Measurements from ENCODE around the gene CLMP.

CLMP gene

GRCh38 chr11:123168955-123169484, 26.0 kb downstream of the CLMP start:
- H3K4me3 ChIP-seq (ENCODE audit: low read length): no peak overlapping the region
- DNase-seq (ENCODE audit: low read depth, low spot score): no peak
- H3K36me3 ChIP-seq (ENCODE audit: control insufficient read depth, insufficient read depth, low read length): no peaks in the 10 kb centered on the region
- WGBS (ENCODE audit: insufficient coverage, insufficient read length): no CpG with 5 or more reads among the region's 3 CpGs
- no peak overlapping the region for H3K27ac ChIP-seq (ENCODE audit: low read length)
- H3K27me3 ChIP-seq (ENCODE audit: control insufficient read depth, insufficient read depth, low read length): no peaks in the 10 kb centered on the region
- H3K9me3 ChIP-seq (ENCODE audit: control insufficient read depth, insufficient read depth, low read length): no peaks in the 10 kb centered on the region
- no peaks in the 10 kb centered on the region; the same call in 1 of the 2 replicates for H3K4me1 ChIP-seq (ENCODE audit: control insufficient read depth, insufficient read depth, low read length)

DNA sequence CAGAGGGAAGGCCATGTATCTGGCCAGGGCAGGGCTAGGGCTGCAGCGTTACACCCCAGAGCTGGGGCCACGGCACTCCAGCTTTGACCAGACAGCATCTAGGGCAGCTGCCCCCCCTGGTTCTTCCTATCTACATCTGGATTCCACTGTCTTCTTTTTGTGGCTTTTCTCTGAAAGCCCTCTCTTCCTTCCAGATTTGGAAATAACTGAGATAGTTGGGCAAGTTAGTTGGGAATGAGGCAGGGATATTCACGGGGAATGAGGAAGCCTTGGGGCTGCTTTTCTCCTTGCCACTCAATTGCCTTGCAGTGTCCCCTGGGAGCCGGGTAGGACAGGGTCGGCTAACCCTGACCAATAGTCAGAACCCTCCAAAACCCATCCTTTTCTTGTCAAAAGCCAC, 26.8 kb downstream of the CLMP start:
- H3K27me3 ChIP-seq (ENCODE audit: control insufficient read depth, insufficient read depth, low read length): no peaks in the 10 kb centered on the region
- no peak for DNase-seq (ENCODE audit: low read depth, low spot score)
- no peaks in the 10 kb centered on the region for H3K9me3 ChIP-seq (ENCODE audit: control insufficient read depth, insufficient read depth, low read length)
- WGBS (ENCODE audit: insufficient coverage, insufficient read length): no CpG with 5 or more reads among the region's 5 CpGs
- no peak overlapping the region for H3K27ac ChIP-seq (ENCODE audit: low read length)
- H3K4me1 ChIP-seq (ENCODE audit: control insufficient read depth, insufficient read depth, low read length): no peaks in the 10 kb centered on the region; the same call in 1 of the 2 replicates
- H3K4me3 ChIP-seq (ENCODE audit: low read length): no peak overlapping the region
- no peaks in the 10 kb centered on the region for H3K36me3 ChIP-seq (ENCODE audit: control insufficient read depth, insufficient read depth, low read length)

DNA sequence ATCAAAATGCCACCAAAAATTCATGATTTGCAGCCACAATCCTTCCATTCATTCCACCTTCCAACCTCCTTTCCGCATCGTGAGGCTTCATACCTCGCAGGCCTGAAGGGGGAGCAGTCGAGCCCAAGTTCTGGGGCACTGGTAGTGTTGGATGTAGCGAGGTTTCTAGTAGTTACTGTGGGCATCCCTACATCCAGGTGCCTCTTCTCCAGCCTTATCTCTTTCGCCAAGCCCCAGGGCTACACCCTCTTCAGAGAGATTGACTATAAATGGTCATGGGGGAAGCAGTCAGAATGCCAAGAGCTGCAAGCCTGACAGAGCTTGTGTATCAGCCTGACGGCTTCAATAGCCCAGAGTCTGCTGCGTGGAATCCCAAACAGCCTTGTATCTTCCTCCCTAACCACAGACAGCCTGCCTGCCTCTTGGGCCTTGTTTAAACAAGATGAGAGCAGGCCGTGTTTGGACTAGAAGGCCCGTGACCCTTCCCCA, 28.9 kb downstream of the CLMP start:
- Histone ChIP-seq H3K27me3 (ENCODE audit: control insufficient read depth, insufficient read depth, low read length) (no peaks in the 10 kb centered on the region), H3K4me1 (ENCODE audit: control insufficient read depth, insufficient read depth, low read length) (no peaks in the 10 kb centered on the region; the same call in 1 of the 2 replicates), H3K9me3 (ENCODE audit: control insufficient read depth, insufficient read depth, low read length) (no peaks in the 10 kb centered on the region), H3K4me3 (ENCODE audit: low read length) (no peak overlapping the region), H3K36me3 (ENCODE audit: control insufficient read depth, insufficient read depth, low read length) (no peaks in the 10 kb centered on the region), H3K27ac (ENCODE audit: low read length) (no peak overlapping the region)
- WGBS (ENCODE audit: insufficient coverage, insufficient read length): no CpG with 5 or more reads among the region's 10 CpGs
- DNase-seq (ENCODE audit: low read depth, low spot score): peak; percentile 57

- no peaks in the 10 kb centered on the region for H3K27me3 ChIP-seq (ENCODE audit: control insufficient read depth, insufficient read depth, low read length)
- no peaks in the 10 kb centered on the region for H3K36me3 ChIP-seq (ENCODE audit: control insufficient read depth, insufficient read depth, low read length)
- DNase-seq (ENCODE audit: low read depth, low spot score): no peak
- H3K4me3 ChIP-seq (ENCODE audit: low read length): no peak overlapping the region
- no peaks in the 10 kb centered on the region for H3K9me3 ChIP-seq (ENCODE audit: control insufficient read depth, insufficient read depth, low read length)
- no peaks in the 10 kb centered on the region; the same call in 1 of the 2 replicates for H3K4me1 ChIP-seq (ENCODE audit: control insufficient read depth, insufficient read depth, low read length)
- no peak overlapping the region for H3K27ac ChIP-seq (ENCODE audit: low read length)
- WGBS (ENCODE audit: insufficient coverage, insufficient read length): no CpG with 5 or more reads among the region's 7 CpGs
Measured at GRCh38 chr11:123164732-123165450, 30.2 kb downstream of the CLMP start.

- no CpG with 5 or more reads among the region's 4 CpGs for WGBS (ENCODE audit: insufficient coverage, insufficient read length)
- Histone ChIP-seq H3K27ac (ENCODE audit: low read length) (no peak overlapping the region), H3K27me3 (ENCODE audit: control insufficient read depth, insufficient read depth, low read length) (no peaks in the 10 kb centered on the region), H3K4me1 (ENCODE audit: control insufficient read depth, insufficient read depth, low read length) (no peaks in the 10 kb centered on the region; the same call in 1 of the 2 replicates), H3K9me3 (ENCODE audit: control insufficient read depth, insufficient read depth, low read length) (no peaks in the 10 kb centered on the region), H3K4me3 (ENCODE audit: low read length) (no peak overlapping the region), H3K36me3 (ENCODE audit: control insufficient read depth, insufficient read depth, low read length) (no peaks in the 10 kb centered on the region)
- no peak for DNase-seq (ENCODE audit: low read depth, low spot score)
Measured at GRCh38 chr11:123163621-123164020, 31.4 kb downstream of the CLMP start.

DNA sequence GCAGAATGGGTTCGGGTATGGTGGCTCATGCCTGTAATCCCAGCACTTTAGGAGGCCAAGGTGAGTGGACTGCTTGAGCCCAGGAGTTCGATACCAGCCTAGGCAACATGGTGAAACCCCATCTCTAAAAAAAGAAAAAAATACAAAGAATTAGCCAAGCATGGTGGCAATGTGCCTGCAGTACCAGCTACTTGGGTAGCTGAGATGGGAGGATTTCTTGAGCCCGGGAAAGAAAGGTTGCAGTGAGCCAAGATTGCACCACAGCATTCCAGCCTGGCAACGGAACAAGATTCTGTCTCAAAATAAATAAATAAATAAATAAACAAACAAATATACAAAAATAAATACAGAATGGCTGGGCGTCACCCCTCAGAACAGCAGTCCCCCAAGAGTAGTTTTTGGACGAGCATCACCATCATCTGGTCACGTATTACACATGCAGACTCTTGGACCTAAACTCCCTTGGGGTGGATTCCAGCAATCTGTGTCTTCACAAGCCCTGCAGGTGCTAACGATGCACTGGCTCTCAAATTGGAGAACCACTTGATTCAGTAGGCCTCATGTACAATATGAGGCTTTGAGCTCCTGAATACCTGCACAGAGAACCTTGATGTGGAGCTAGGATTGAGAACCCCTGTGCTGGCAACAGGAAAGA, 33.5 kb downstream of the CLMP start:
- Histone ChIP-seq H3K27ac (ENCODE audit: low read length) (no peak overlapping the region), H3K4me1 (ENCODE audit: control insufficient read depth, insufficient read depth, low read length) (no peaks in the 10 kb centered on the region; the same call in 1 of the 2 replicates), H3K27me3 (ENCODE audit: control insufficient read depth, insufficient read depth, low read length) (no peaks in the 10 kb centered on the region), H3K36me3 (ENCODE audit: control insufficient read depth, insufficient read depth, low read length) (no peaks in the 10 kb centered on the region), H3K4me3 (ENCODE audit: low read length) (no peak overlapping the region), H3K9me3 (ENCODE audit: control insufficient read depth, insufficient read depth, low read length) (no peaks in the 10 kb centered on the region)
- no peak for DNase-seq (ENCODE audit: low read depth, low spot score)
- no CpG with 5 or more reads among the region's 8 CpGs for WGBS (ENCODE audit: insufficient coverage, insufficient read length)

DNA sequence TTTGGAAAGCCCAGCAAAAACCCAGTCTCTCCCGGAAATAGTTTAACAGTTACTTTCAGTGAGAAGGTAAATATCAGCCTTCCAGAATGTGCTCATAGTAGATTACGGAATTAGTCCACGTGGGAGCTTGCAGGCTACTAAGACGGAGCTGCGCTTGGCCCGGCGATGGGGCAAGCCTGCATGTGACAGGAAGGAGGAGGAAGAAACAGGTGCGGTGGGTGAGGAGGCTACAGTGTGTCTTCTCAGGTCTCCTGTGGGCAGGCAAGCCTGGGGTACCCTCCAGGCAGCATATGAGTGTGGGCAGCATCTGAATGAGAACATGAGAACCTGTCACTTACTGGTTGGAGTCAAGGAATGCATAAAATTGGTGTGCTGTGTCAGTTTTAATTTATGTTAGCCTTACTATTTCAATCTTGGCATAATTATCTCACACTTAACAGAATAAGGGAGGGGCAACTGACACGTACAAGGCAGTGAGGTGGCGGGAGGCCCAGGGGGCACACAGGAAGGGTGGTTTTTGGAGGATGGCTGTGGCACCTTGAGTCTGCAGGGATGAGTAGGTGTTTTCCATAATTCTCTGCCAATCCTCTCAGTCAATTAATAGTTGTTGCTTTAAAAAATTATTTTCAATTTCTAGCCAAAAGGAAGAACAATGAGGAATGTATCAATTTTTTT, 35.7 kb downstream of the CLMP start:
- Histone ChIP-seq H3K9me3 (ENCODE audit: control insufficient read depth, insufficient read depth, low read length) (no peaks in the 10 kb centered on the region), H3K27ac (ENCODE audit: low read length) (no peak overlapping the region), H3K36me3 (ENCODE audit: control insufficient read depth, insufficient read depth, low read length) (no peaks in the 10 kb centered on the region), H3K4me3 (ENCODE audit: low read length) (no peak overlapping the region), H3K4me1 (ENCODE audit: control insufficient read depth, insufficient read depth, low read length) (no peaks in the 10 kb centered on the region), H3K27me3 (ENCODE audit: control insufficient read depth, insufficient read depth, low read length) (no peaks in the 10 kb centered on the region)
- DNase-seq (ENCODE audit: low read depth, low spot score): no peak
- WGBS (ENCODE audit: insufficient coverage, insufficient read length): no CpG with 5 or more reads among the region's 10 CpGs

- Histone ChIP-seq H3K27ac (ENCODE audit: low read length) (no peak overlapping the region), H3K36me3 (ENCODE audit: control insufficient read depth, insufficient read depth, low read length) (no peaks in the 10 kb centered on the region), H3K4me1 (ENCODE audit: control insufficient read depth, insufficient read depth, low read length) (no peaks in the 10 kb centered on the region), H3K4me3 (ENCODE audit: low read length) (no peak overlapping the region), H3K9me3 (ENCODE audit: control insufficient read depth, insufficient read depth, low read length) (no peaks in the 10 kb centered on the region), H3K27me3 (ENCODE audit: control insufficient read depth, insufficient read depth, low read length) (no peaks in the 10 kb centered on the region)
- WGBS (ENCODE audit: insufficient coverage, insufficient read length): 100% methylated on average over 1 of the region's 11 CpGs
- DNase-seq (ENCODE audit: low read depth, low spot score): no peak
Measured at GRCh38 chr11:123158033-123159003, 36.7 kb downstream of the CLMP start.

GRCh38 chr11:123152951-123153350, 42.1 kb downstream of the CLMP start:
- Histone ChIP-seq H3K4me1 (ENCODE audit: control insufficient read depth, insufficient read depth, low read length) (no peaks in the 10 kb centered on the region), H3K9me3 (ENCODE audit: control insufficient read depth, insufficient read depth, low read length) (no peaks in the 10 kb centered on the region), H3K36me3 (ENCODE audit: control insufficient read depth, insufficient read depth, low read length) (no peaks in the 10 kb centered on the region), H3K27me3 (ENCODE audit: control insufficient read depth, insufficient read depth, low read length) (no peaks in the 10 kb centered on the region), H3K4me3 (ENCODE audit: low read length) (no peak overlapping the region), H3K27ac (ENCODE audit: low read length) (no peak overlapping the region)
- WGBS (ENCODE audit: insufficient coverage, insufficient read length): no CpG with 5 or more reads among the region's 9 CpGs
- no peak for DNase-seq (ENCODE audit: low read depth, low spot score)
